OCI-M1 (cell line): Measurements from ENCODE around the gene SLC15A3.

Source experiments
- DNase-seq: peaks from one replicate; lab custom pipeline; 2025; lab: John Stamatoyannopoulos, UW

SLC15A3 gene

DNA sequence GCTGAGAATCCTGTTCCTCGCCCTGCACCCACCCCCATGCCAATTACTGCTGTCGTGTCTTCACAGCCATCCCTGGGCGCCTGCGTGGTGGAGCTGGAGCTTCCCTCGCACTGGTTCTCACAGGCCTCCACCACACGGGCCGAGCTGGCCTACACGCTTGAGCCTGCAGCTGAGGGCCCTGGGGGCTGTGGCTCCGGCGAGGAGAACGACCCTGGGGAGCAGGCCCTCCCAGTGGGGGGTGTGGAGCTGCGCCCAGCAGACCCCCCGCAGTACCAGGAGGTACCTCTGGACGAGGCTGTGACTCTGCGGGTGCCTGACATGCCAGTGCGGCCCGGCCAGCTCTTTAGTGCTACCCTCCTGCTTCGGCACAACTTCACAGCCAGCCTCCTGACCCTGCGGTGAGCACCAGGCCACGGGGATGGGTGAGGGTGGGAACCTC is 23.4 kb downstream of the SLC15A3 start:
- no peak for DNase-seq

GRCh38 chr11:60927600-60927999 is 24.4 kb downstream of the SLC15A3 start:
- no peak for DNase-seq

DNA sequence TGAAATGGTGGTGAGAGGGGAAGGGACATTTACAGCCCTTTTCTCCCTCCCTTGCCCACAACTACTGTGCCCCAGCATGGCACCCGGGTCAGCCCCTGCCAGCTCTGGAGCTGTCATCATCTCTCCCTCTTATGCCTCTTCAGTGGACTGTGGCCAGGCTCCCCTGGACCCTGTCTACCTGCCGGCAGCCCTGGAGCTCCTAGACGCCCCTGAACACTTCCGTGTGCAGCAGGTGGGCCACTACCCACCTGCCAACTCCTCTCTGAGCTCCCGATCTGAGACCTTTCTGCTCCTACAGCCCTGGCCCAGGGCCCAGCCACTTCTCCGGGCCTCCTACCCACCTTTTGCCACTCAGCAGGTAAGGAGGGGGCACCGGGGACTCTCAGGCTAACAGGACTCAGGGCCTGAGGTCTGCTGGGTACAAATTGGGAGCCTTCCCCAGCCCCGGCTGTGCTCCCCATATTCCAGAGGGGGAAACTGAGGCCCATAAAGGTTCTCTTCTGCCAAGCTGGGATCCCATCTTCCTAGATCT is 24.8 kb downstream of the SLC15A3 start:
- DNase-seq: no peak

GRCh38 chr11:60926500-60926899 is 25.5 kb downstream of the SLC15A3 start:
- DNase-seq: no peak

DNA sequence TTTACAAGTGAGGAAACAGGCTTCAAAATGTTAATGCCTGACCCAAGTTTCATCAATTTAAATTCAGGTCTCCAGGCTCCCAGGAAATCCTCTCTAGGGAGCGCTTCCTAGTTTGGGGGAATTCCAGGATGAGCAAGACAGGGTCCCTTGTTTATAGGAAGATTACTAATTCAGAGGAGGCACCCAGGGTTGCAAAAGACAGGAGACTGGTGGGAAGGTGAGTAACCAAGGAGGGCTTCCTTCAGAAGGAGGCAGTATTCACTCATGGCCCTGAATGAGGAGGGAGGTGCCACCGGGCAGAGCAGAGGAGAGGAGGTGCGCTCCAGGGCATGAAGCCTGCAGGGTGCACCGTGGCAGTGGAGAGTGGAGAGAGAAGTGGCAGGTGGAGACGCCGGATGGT is 26.1 kb downstream of the SLC15A3 start:
- DNase-seq: no peak

GRCh38 chr11:60924906-60925853 is 26.8 kb downstream of the SLC15A3 start:
- DNase-seq: no peak

DNA sequence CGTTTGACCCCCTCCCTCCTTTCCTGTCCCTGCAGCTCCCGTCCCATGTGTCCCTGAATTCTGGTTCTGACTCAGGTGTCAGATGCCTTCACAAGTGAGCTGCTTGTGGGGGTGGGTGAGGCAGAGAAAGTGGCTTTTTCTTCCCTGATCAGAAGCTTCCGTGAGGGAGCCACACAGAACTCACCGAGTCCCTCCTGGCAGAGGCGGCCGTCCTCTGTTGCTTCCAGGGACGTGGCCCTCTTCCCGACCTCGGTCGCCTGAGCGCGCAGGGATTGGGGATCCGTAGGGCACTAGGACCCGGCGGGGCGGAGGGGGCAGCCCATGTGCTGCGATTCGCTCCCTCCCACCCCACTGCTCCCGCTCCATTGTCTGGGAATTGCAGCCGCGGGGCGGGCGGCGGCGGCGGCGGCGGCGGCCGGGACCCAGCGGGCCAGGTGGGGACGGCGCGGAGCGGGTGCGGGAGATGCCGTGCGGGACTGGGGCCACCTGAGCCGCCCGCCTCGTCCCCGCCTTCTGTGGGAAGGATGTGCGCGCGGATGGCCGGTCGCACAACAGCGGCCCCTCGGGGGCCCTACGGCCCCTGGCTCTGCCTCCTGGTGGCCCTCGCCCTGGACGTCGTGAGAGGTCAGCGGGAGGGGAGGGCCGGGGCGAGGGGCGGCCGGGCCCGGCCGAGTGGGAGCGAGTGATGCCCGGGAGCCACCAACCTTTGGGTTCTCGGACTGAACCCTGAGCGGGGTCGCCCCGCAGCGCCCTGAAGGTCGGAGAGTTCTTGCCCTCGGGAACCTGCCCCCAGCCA is 27.7 kb downstream of the SLC15A3 start, which contains the start of gene TMEM132A:
TSS of gene TMEM132A (plus strand) at position 351 of the 796 bp plus-strand sequence. CDS start at position 525, 174 bp downstream.
- peak; percentile 7 for DNase-seq

GRCh38 chr11:60923800-60924109 is 28.2 kb downstream of the SLC15A3 start:
- DNase-seq: no peak

DNA sequence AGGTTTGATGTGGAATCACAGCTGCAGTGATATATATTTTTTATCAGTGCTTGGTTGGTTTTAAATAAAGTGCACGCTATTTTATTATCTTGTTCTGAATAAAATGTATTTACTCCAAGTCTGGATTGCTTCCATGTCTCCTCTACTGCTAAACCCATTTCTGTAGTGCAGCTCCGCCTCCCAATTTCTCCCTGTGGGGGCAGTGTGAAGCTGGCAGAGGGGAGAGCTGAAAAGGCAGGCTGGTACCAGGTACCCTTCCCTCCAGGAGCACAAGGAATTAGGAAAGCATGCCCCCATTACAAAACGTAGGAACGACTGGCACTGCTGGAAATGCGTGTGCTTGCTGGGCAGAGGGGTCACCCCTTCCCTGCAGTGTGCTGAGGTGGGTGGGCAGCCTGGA is 28.6 kb downstream of the SLC15A3 start:
- no peak for DNase-seq

DNA sequence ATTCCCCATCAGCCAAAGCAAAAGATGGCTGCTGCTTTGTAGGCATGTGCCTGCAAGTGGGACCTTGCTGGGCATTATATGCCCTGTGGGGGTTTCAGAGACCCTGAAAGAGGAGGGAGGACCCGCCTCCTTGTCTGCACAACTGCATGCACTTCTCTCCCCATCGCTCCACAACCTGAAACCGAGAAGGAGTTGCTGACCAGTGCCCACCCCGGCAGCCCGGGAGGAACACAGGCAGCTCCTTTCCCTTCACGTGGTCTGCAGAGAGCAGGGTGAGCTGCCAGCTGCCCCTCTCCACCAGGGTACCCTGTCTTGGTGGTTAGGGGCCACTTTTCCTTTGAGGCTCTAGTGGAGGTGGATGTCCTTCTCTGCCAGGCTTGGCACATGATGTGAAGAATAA is 29.1 kb downstream of the SLC15A3 start:
- no peak for DNase-seq

GRCh38 chr11:60921777-60922335 is 30.1 kb downstream of the SLC15A3 start:
- DNase-seq: no peak

DNA sequence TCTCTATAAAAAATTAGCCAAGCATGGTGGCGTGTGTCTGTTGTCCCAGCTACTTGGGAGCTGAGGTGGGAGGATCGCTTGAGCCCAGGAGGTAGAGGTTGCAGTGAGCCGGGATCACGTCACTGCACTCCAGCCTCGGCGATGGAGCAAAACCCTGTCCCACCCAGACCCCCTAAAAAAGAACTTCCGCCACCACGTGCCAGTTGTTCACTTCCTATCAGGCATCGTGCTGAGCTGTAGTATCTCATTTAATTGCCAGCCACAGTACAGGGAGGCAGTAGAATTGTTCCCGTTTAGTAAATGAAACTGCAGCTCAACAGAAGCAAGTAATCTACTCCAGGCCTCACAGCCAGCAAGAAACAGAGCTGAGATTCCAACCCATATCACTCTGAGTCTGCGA is 30.7 kb downstream of the SLC15A3 start:
- no peak for DNase-seq

DNA sequence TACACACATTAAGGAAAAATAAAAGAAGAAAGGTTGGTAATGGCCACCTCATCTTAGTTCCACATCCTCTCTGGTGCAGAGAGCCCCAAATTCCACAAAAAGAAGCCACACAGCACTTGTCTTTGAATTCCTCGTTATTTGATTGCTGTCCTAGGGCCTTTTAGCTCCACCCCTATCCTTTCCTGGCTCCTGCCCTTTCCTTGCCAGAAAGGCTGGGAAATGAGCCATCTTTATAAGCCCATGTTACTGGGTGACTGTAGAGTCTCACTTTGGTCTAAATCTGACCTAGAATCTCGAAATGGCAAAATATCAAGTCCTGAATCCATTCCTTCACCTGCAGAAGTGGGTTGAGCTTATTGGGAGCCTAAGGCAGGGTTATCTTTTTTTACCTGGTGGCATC is 32.0 kb downstream of the SLC15A3 start:
- DNase-seq: no peak

GRCh38 chr11:60919320-60919719 is 32.7 kb downstream of the SLC15A3 start:
- no peak for DNase-seq

DNA sequence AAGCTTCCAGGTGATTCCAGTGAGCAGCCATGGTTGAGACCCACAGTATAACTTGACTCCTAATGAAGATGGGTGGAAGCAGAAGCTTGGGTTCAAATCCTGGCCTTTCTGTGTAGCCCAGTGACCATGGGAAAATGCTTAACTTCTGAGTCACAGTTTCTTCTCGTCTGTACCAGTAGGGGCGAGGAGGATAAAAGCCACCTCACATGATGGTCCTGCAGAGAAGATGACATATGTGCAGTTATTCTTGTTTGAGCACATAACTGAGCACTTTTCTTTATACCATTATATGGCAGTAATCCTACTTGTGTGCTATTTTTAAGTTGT is 33.1 kb downstream of the SLC15A3 start:
- no peak for DNase-seq

GRCh38 chr11:60918251-60918938 is 33.6 kb downstream of the SLC15A3 start:
- peak; percentile 40 for DNase-seq

DNA sequence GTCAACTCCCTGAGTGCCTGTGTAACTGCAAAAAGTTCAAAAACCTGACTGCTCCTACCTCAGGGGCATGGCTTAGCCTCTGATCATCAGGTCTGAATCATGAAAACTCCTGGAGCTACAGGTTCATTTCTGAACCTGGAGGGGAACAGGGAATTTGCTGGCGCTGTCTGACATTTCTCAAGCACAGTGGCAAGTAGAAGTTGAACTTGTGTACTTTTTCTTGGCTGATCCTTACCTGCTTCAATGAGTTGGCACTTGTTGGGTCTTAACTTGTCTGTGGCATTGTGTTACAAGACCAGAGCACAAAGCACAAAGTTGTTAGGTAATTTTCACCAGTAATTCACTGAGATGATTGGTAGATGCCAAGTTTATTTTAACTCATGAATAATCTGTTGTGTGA is 34.7 kb downstream of the SLC15A3 start:
- DNase-seq: no peak

DNA sequence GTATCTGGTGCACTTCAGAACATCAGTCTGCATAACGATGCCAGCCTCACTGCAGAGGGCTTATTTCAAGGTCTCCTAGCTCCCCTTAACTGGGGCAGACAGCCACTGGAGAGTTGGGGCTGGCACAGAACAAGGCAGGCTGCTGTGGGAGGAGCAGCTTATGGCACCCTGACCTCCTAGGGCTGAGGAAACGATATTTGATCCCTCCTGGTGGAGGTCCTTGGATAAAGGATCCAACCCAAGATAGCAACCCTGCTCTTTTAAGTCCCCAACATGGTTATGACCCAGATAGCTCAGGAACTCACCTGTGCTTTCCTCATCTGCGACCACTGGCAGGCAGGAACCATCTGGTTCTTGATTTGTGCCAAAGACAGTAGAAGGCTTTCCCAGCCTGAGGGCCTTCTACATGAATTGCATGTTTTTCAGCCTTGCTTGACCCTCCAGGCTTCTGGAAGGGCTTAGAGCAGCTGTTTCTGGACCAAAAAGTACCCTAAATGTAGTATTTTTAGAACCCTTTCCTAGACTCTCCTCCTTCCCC is 35.2 kb downstream of the SLC15A3 start:
- no peak for DNase-seq

GRCh38 chr11:60915248-60915914 is 36.6 kb downstream of the SLC15A3 start:
- peak; percentile 89 for DNase-seq

DNA sequence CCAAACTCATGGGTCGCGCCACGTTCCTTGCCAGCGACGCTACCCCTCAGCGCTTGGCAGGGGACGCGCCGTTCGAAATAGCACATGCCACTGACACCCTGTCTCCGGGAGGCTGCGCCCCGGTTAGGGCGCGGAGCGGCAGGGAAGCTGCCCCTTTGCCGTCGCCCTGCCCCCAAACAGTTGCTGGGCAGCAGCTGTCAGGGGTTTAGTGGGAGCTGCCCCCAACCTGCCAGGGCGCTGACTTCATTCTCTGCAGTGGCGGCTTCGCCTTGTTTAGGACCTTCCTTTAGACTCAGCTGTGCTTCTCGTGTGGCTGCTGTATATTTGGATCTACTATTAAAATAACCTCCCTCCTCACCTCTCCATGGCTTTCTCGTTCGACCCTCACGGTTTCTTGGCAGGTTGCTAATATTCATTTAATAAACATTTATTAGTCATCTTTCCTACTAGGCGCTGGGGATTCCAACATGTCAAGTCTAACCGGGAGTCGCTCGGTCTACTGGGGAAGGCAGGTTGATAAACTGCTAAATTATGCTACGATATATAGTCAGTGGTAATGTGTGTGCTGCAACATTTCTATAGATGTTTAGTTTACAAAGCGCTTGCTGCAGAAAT is 37.2 kb downstream of the SLC15A3 start:
- peak; percentile 64 for DNase-seq
